Activated CD8-positive, alpha-beta memory T cell treated with anti-CD3 and anti-CD28 coated beads, Interleukin-2, amount 50 U/mL, for 1 hour (primary cell): ENCODE measurements around the gene HMCES.
"Not testable (repeated sequence)": the region's sequence is repeated elsewhere in the genome, so short reads cannot be mapped to it uniquely, and the experiment has no call there.

Experiments
- DNase-seq: peaks from one replicate; pipeline ENCODE4 v3.0.0-alpha.2; 2020; ENCODE audit errors: extremely low read depth

The HMCES gene

DNA sequence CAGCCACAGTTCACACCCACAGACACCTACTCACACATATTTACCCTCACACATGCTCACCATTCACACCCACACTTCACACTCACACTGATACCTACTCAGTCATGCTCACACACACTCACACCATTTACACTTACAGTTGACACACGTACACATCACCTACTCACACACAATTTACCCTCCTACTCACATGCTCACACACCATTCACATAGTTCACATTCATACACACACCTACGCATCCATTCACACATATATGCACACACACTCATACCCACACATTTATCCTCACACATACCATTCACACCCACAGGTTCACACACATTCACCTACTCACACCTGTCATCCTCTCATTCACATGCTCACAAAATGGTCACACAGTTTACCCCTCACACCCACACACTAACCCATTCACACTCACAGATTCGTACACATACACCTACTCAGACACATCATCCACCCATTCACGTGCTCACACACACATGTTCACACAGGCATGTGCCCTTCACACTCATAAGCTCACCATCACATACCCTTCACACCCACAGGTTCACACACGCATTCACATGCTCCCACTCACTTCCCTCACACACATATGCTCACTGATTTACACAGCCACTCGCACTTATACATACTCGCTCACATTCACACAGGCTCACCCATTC is 42.3 kb downstream of the HMCES start:
- DNase-seq, result no peak

DNA sequence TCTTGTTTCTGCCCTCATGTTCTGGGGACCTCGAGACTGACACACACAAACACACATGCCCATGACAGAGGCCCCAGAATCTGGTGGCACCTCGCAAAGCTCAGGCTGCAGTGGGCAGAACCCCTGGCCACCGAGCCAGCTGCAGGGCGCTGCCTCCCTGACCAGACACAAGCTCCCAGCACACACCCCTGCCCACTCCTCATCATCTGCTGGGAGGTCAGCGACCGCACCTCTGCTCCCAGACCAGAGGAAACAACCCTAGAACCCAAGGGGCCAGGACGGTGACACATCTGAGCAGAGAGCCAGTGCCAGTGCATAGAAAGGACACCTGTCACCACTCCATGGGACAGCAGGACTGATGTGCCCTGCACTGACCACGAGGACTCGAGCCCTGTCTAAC is 43.2 kb downstream of the HMCES start:
- DNase-seq, result no peak

- DNase-seq, result no peak
These were observed 45.1 kb downstream of the HMCES start for GRCh38 chr3:129323651-129324294.

GRCh38 chr3:129324855-129325254 is 46.2 kb downstream of the HMCES start:
- no peak for DNase-seq

DNA sequence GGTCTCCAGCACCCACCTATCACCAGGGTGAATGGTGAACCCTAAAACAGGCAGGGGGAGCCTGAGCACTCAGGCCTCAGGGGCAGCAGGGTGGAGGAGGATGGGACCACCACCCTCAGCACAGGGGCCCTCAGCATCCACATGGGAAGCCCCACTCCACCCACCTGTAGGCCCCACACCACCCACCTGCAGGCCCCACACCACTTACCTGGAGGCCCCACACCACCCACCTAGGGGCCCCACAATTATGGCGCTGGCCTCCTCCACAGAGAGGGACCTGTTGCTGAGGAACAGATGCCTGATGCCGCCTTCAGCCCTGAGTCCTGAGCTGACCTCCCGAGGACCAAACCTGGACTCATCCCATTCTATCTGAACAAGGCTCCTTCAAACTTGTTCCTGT is 46.7 kb downstream of the HMCES start:
- no peak for DNase-seq

GRCh38 chr3:129326138-129326537 is 47.5 kb downstream of the HMCES start:
- no peak for DNase-seq

DNA sequence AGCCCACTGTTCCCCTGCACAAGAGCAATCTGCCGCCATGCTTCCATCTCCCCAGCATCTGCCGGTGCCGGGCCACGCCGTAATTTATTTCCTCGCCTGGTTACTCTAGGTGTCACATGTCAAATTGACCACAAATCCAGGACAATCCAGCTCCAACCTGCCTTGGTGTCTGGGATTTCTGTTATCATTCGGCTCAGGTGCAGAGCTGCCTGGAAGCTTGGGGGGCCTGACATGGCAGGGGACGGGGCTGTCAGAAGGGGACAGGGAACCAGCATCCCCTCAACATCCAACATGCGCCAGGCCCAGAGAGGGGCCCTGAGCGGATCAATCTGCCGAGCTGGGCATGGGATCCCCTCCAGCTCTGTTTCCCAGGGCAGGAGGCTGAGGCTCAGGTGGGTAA is 47.9 kb downstream of the HMCES start:
- DNase-seq, result no peak

DNA sequence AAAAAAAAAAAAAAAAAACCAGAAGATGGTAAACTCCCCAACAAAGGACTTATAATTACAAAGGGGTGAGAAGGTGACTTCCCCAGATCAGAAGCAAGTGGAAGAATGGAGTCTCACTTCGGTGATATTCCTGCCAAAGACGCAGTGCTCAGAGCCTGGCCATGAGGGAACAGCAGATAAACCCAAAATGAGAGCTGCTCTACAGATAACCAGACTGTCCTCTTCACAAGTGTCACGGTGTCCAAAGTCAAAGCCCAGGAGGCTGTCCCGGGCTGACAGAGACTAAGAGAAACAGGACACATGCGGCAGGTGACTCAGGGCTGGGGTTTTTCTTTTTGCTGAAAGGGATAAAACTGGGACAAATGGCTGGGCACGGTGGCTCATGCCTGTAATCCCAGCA is 48.8 kb downstream of the HMCES start:
- DNase-seq, result no peak

DNA sequence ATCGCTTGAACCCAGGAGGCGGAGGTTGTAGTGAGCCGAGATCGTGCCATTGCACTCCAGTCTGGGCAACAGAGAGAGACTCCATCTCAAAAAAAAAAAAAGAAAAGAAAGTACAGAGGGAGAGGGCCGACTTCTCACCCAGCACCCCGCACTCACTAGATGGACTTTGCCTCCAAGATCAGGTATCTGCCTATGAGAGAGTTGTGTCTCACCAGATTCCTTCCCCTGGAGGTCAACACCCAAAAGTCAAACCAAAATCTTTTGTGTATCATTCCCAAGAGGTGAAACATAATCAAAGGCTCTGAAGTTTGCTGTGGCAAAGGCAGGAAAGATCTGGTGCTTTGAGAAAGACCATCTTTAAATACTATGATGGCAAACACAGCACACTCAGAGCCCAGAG is 51.2 kb downstream of the HMCES start:
- DNase-seq, result no peak

DNA sequence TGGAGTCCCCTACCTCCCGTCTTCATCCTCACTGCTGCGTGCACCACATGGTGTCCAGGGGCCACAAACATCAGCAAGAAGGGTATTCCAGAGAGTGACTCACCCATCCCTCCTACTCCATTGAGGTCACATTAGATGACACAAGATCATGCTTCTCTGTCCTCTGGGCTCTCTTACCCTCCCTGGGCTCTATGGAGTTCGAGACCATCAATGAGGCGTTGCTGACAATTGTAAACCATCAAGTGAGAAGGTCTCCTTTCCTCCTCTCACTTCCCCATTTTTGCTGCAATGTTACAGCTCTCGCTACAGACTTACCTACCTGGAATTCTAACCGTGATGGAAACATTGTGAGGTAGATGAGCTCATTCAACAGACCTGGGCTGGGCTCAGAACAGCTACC is 51.7 kb downstream of the HMCES start:
- no peak for DNase-seq

GRCh38 chr3:129333891-129334290 is 55.2 kb downstream of the HMCES start:
- no peak for DNase-seq

DNA sequence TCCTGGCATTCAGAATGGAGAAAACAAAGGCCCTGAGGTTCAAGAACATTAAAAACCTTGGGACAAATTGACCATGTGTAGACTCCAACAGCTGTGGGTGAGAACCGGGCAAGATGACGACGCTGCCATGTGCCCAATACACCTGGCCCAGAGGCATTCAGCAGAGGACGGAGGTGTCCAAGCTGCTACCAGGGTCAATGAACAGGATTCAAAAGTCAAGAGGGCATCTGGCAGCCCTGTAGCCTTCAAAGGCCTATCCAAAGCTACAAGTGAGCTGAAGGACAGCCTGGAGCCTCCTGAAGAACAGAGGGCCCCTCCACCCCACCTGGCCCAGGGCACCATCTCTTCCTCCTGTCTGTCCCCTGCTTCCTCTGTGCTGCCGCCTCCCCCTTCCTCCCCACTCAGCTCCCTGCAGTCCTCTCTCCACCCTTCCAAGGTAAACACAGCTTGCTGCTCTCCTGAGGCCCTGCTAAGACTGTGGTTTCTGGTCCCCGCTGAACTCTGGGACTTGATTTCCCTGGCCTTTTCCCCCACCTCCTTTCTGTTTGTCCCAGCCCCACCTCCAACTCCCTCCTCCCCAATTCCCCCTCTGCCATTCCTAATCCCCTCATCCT is 57.5 kb downstream of the HMCES start:
- no peak for DNase-seq

- DNase-seq, result not testable (repeated sequence)
These were observed 59.0 kb downstream of the HMCES start for GRCh38 chr3:129337719-129338118.

GRCh38 chr3:129339186-129339585 is 60.5 kb downstream of the HMCES start:
- not testable (repeated sequence) for DNase-seq

GRCh38 chr3:129339833-129340232 is 61.2 kb downstream of the HMCES start:
- DNase-seq, result not testable (repeated sequence)

GRCh38 chr3:129341331-129342141 is 62.9 kb downstream of the HMCES start:
- no peak for DNase-seq

GRCh38 chr3:129343643-129344360 is 65.1 kb downstream of the HMCES start:
- DNase-seq, result no peak

DNA sequence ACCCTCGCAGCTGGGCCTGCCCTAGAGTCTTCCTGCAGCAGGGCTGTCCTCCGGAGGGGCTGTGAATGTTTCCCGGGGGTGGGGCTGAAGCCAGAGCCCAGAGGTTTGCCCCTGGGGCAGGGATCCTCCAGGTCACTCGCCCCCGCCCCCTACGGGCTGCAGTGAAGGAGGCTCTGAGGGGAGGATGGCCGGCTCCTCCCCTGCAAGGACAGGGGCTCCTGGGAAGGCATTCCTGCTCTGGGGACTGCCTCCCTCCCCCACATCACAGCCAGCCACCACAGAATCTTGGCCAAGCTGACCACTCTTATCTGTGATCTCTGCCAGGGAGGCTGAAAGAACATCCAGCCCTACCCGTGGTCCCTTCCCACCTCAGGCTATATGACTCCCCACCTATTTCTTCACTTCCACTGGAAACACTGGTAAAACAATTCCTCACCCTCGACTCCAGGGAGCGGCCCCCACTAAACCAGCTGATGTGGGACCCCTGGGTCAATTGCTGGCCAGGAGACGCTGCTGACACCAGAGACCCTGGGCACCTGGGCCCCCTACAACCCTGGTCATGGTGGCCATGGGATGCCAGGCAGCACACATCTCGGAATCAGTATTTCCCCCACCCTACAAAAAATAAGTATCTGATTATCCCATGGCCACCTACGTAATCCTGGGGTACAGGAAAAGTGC is 66.0 kb downstream of the HMCES start:
- no peak for DNase-seq

DNA sequence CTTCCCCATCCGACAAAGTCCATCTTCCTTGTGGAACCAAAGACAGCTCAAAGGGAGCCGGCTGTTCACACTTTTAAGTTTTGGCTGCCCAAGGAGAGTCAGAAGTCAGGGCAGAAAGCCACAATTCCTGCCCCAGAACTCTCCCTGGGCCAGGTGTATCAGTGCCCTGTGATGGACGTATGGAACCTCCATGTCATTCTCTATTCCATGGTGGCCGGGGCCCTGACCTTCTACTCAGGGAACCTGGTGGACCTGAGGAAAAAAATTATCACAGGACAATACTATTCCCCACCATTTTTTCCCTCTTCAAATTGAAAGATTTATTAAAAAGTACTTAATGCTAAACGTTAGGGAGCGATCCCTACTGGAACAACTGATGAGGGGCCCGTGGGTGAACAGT is 66.6 kb downstream of the HMCES start:
- DNase-seq, result no peak

DNA sequence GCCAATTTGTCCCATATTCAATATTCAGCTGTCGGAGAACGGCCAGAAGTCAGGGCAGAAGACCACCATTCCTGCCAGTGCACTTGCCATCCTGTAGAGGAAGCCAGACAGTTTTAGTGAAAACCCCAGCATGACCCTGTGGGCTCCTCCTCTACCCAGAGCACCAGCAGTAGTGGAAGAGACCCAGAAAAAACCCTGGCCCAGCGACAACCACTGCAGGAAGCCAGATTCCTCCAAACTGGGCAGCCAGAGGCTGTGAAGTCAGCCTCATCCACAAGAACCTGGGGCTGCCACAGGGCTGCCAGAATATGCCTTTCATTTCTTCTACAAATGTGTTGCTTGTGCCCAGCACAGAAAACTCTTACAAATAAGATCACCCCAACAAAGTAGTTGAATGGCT is 67.3 kb downstream of the HMCES start:
- DNase-seq, result no peak
